NT2/D1 (cell line): ENCODE results near the gene CFAP74.

Experiments used
- DNase-seq: peaks from one replicate; pipeline ENCODE4 v3.0.0-alpha.2; 2011; ENCODE audit warnings: low read depth, low spot score
- H3K27me3 ChIP-seq: 2 replicates; pipeline ENCODE4 v1.6.0; 2011; ENCODE audit warnings: mild to moderate bottlenecking; ENCODE audit not compliant: insufficient read length, insufficient read depth
- H3K36me3 ChIP-seq: 2 replicates; pipeline ENCODE4 v1.6.1; 2011; ENCODE audit warnings: mild to moderate bottlenecking, low read length, mixed read lengths; ENCODE audit not compliant: insufficient read depth, insufficient read length
- H3K4me1 ChIP-seq: 2 replicates; pipeline ENCODE4 v1.5.1; 2011; ENCODE audit not compliant: insufficient read depth, insufficient read length
- H3K4me3 ChIP-seq: 2 replicates; pipeline ENCODE4 v1.5.1; 2011; ENCODE audit warnings: low read depth; ENCODE audit not compliant: insufficient read length
- H3K9ac ChIP-seq: 2 replicates; pipeline ENCODE4 v1.6.0; 2011; ENCODE audit warnings: low read depth; ENCODE audit not compliant: insufficient read length
- H3K9me3 ChIP-seq: 2 replicates; pipeline ENCODE4 v1.5.1; 2011; ENCODE audit warnings: mild to moderate bottlenecking, low read length; ENCODE audit not compliant: insufficient read depth
- SUZ12 ChIP-seq: IDR thresholded peaks from 2 replicates; pipeline ENCODE4 v1.6.1; 2011; ENCODE audit not compliant: insufficient read length, insufficient read depth; ENCODE audit errors: extremely low read depth
- YY1 ChIP-seq: IDR thresholded peaks from 2 replicates; pipeline ENCODE4 v1.6.1; 2011; ENCODE audit not compliant: insufficient read length, insufficient read depth
- ZNF274 ChIP-seq: IDR thresholded peaks from 2 replicates; pipeline ENCODE4 v1.6.1; 2011; ENCODE audit warnings: mild to moderate bottlenecking, low read depth, low read length

The CFAP74 gene

DNA sequence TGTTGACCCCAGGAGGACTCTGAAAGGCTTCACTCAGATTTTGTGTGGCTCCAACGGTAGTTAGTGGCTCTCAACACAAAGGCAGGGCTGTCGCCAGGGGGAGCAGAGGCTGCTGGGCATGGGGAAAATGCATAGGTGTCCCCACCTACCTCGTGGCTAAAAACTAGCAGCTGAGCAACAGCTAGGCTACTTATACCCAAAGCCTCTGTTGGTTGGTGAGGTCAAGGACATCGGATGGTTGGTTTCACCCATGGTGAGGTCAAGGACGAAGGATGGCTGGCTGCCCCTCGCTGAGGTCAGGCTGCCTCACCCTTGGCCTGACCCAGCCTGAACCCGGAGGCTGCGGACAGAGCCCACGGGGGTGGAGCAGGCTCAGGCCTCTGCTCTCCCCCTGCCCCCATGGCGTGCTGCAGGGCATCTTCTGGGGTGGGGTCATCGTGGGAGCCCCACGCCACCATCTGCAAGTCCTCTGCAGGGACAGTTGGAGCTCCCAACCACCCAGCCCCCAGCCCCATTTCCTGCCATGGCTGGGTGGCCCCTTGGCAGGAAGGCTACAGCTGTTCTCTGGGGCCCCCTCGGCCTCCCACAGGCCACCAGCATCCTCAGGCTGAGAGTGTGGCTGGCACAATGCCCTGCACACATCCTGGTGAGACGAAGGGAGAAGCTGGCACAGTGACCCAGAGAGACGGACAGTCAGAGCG lies 104.2 kb downstream of the CFAP74 start:
- TF ChIP-seq SUZ12: no peak
- TF ChIP-seq YY1: no peak
- TF ChIP-seq ZNF274: no peak
- no peaks in the 10 kb centered on the region for H3K9me3 ChIP-seq
- H3K36me3 ChIP-seq: no peaks in the 10 kb centered on the region
- H3K4me1 ChIP-seq: peaks cover 30% of the 10 kb centered on the region
- no peak overlapping the region for H3K4me3 ChIP-seq
- H3K27me3 ChIP-seq: no peaks in the 10 kb centered on the region
- H3K9ac ChIP-seq: peak overlapping the region; percentile 21
- DNase-seq: no peak

DNA sequence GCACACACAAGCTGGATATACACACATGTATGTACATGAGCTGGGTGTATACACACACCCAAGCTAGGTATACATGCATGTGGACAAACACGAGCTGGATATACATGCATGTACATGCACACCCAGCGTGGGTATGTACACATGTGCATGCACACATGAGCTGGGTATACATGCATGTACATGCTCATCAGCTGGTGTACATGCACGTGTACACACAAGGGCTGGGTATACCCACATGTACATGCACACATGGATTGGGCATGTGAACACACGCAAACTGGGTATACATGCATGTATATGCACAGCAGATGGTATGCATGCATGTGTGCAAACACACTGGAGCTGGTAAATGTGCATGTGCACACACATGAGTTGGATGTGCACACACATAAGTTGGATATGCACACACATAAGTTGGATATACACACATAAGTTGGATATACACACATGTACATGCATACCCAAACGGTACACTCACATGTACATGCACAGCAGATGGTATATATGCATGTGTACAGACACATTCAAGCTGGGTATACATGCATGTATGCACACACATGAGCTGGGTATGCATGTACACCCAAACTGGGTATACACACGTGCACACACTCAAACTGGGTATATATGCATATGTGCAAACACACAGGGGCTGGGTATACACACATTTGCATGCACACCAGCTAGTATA lies 105.2 kb downstream of the CFAP74 start:
- no peaks in the 10 kb centered on the region for H3K27me3 ChIP-seq
- H3K9me3 ChIP-seq: no peaks in the 10 kb centered on the region
- no peaks in the 10 kb centered on the region for H3K36me3 ChIP-seq
- H3K4me3 ChIP-seq: no peak overlapping the region
- H3K4me1 ChIP-seq: peaks cover 33% of the 10 kb centered on the region
- H3K9ac ChIP-seq: no peak overlapping the region
- TF ChIP-seq YY1 (no peak), ZNF274 (no peak), SUZ12 (no peak)
- DNase-seq: no peak

DNA sequence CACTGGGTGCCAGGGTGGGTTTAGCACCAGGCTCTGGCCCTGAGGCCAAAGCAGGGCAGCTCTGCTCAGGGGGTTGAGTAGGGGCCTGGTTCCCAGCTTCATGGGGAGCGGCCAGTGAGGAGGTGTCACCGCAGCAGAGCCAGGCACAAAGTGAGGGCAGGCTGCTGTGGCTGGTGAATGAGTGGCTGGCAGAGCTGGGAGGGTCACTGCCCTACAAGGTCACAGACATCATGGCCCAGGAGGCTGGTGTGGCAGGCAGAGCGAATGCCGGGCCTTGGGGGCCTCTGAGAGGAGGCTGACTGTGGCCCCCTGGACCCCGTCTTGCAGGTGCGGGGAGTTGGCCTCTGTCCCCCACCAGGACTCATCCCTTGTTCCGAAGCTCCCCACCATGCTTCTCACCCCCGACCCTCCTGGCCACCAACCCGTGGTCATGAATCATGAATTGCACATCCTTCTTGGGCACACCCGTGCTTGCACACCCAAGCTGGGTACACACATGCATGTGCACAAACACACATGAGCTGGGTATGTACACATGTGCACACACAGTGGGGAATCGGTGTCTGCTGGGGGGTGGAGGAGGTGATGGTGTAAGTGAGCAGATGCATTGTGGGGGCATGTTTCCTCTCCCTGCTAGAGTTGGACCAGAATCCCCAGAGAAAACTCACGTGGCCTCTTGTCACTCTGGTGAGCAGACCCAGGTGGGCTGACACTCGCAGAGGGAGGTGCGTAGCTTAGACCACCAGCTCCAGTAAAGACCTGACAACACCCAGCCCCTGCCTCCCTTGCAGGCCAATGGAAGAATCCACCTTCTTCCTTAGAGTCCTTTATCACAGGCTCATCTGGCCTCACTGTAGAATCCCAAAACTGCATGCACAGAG lies 107.9 kb downstream of the CFAP74 start:
- no peak for TF ChIP-seq SUZ12
- TF ChIP-seq ZNF274: no peak
- TF ChIP-seq YY1: no peak
- H3K9ac ChIP-seq: peak overlapping the region; percentile 61
- no peak for DNase-seq
- H3K27me3 ChIP-seq: no peaks in the 10 kb centered on the region
- no peaks in the 10 kb centered on the region for H3K9me3 ChIP-seq
- peaks cover 7% of the 10 kb centered on the region for H3K36me3 ChIP-seq
- H3K4me3 ChIP-seq: no peak overlapping the region
- peaks cover 38% of the 10 kb centered on the region for H3K4me1 ChIP-seq

DNA sequence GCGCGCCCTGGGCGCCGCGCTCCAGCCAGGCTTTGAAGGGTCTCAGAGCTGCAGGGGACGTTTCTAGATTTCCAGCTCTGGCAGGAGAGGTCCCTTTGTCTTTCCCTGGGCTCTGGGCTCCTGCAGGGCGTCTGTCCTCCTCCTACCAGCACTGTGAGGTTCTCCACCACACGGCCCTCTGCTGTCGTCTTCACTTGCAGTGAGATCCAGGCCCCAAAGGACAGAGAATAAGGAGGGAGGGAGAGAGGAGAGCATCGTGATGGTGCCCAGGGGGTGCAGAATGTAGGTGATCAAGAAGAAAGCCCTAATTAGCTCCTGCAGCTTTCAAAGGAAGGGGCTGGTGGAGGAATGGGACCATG lies 108.5 kb downstream of the CFAP74 start:
- peak overlapping the region; percentile 61 for H3K9ac ChIP-seq
- H3K27me3 ChIP-seq: no peaks in the 10 kb centered on the region
- TF ChIP-seq SUZ12: no peak
- no peak for TF ChIP-seq ZNF274
- no peak for TF ChIP-seq YY1
- H3K4me1 ChIP-seq: peaks cover 38% of the 10 kb centered on the region
- no peak for DNase-seq
- H3K9me3 ChIP-seq: no peaks in the 10 kb centered on the region
- H3K4me3 ChIP-seq: no peak overlapping the region
- H3K36me3 ChIP-seq: peaks cover 7% of the 10 kb centered on the region

GRCh38 chr1:1894354-1895059 lies 109.1 kb downstream of the CFAP74 start:
- H3K9ac ChIP-seq: peak overlapping the region; percentile 61
- TF ChIP-seq SUZ12: no peak
- TF ChIP-seq YY1: no peak
- TF ChIP-seq ZNF274: no peak
- H3K4me1 ChIP-seq: peaks cover 36% of the 10 kb centered on the region

DNA sequence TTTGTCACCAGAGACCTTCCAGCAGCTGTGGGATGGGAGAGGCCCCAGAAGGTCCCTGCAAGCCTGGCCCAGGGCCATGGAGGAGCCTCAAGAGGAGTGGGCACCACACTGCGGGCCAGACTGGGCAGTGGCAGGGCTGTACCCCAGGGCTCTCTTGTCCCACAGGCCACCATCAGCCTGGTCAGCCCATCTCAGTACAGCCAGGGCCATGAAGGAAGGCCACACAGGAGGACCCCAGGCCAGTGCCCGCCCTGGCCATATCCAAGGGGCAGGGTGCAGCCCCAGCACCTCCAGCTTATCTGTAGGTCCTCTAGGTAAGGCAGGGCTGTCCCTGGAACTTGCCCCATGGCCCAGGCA lies 109.6 kb downstream of the CFAP74 start:
- Histone ChIP-seq H3K9ac (peak overlapping the region; percentile 56), H3K9me3 (no peaks in the 10 kb centered on the region), H3K27me3 (no peaks in the 10 kb centered on the region), H3K4me3 (no peak overlapping the region), H3K36me3 (peaks cover 7% of the 10 kb centered on the region), H3K4me1 (peaks cover 32% of the 10 kb centered on the region)
- no peak for DNase-seq
- no peak for TF ChIP-seq SUZ12
- no peak for TF ChIP-seq ZNF274
- no peak for TF ChIP-seq YY1

More at GRCh38 chr1:1894354-1895059, 109.1 kb downstream of the CFAP74 start:
- Histone ChIP-seq H3K36me3 (peaks cover 7% of the 10 kb centered on the region), H3K4me3 (no peak overlapping the region), H3K27me3 (no peaks in the 10 kb centered on the region), H3K9me3 (no peaks in the 10 kb centered on the region)
- DNase-seq: no peak

DNA sequence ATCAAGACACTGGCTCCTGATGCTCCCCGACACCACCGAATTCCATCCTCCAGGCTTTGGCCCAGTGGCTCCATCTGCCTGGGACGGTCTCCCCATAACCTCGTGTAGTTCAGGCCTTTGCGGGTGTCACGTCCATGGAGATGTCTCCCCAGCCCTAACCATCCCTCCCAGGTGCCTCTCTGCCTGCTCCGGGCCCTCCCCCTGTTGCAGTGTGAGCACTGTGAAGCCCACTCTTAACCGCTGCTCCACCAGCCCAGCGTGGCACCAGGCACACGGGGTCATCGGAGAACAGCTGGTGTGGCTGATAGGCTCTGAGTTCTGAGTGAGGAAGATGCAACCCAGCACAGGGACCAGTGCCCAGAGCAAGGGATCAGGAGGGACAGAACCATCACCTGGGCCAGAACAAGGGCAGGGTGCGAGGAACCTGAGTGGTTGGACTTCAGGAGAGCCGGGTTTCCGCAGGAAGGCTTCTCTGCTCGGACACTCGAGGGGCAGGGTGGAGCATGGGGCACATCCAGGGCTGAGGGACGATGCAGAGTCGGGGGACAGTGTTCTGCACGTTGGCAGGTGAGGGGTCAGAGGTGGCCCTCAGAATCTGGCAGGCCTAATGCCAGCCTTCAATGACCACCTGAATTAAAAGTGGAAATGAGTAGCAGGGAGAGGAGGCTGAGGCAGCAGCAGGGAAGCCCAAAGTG lies 110.1 kb downstream of the CFAP74 start:
- Histone ChIP-seq H3K9me3 (no peaks in the 10 kb centered on the region), H3K36me3 (peaks cover 7% of the 10 kb centered on the region), H3K4me1 (peaks cover 28% of the 10 kb centered on the region), H3K9ac (peak overlapping the region; percentile 56), H3K27me3 (no peaks in the 10 kb centered on the region), H3K4me3 (no peak overlapping the region)
- DNase-seq: no peak
- TF ChIP-seq YY1 (no peak), SUZ12 (no peak), ZNF274 (no peak)
